Measurements from ENCODE around the gene PIAS2. TPM values are rescaled to one million over a fixed set of nuclear protein-coding genes. Genes with fewer than 3 reads are reported as not detected.

PIAS2 gene
- polyA plus RNA-seq, 2 donors, result 2.3 to 3.8 TPM

- WGBS, 2 donors, result 98 to 99% methylated on average over 3 of the region's 3 CpGs
- Histone ChIP-seq H3K27me3 (ENCODE audit: control insufficient read depth in 1 of 2, insufficient read depth in 2 of 2, low read length in 2 of 2) (no peaks in the 10 kb centered on the region), H3K36me3 (ENCODE audit: control insufficient read depth in 2 of 2, insufficient read depth in 2 of 2, low read length in 1 of 2) (no peaks in the 10 kb centered on the region), H3K27ac (ENCODE audit: low read depth in 2 of 2, low read length in 1 of 2) (no peak overlapping the region), H3K9me3 (ENCODE audit: control insufficient read depth in 2 of 2, insufficient read depth in 1 of 2, low read depth in 1 of 2, low read length in 1 of 2) (no peaks in the 10 kb centered on the region), H3K4me1 (ENCODE audit: control insufficient read depth in 2 of 2, insufficient read depth in 2 of 2, low read length in 1 of 2) (no peaks in the 10 kb centered on the region), H3K4me3 (ENCODE audit: low read depth in 1 of 2, low read length in 2 of 2) (no peak overlapping the region)
These were observed 13.9 kb downstream of the PIAS2 start for GRCh38 chr18:46903406-46903805.

- H3K36me3 ChIP-seq (ENCODE audit: control insufficient read depth in 2 of 2, insufficient read depth in 2 of 2, low read length in 1 of 2), result no peaks in the 10 kb centered on the region
- 46 to 65% methylated on average over 2 of the region's 2 CpGs for WGBS, 2 donors
These were observed 17.9 kb downstream of the PIAS2 start for GRCh38 chr18:46899274-46899948.

GRCh38 chr18:46894124-46894523, 23.2 kb downstream of the PIAS2 start:
- 97 to 100% methylated on average over 2 of the region's 2 CpGs for WGBS, 2 donors
- no peaks in the 10 kb centered on the region for H3K27me3 ChIP-seq (ENCODE audit: control insufficient read depth in 1 of 2, insufficient read depth in 2 of 2, low read length in 2 of 2)
- H3K4me3 ChIP-seq (ENCODE audit: low read depth in 1 of 2, low read length in 2 of 2), result no peak overlapping the region
- no peaks in the 10 kb centered on the region for H3K4me1 ChIP-seq (ENCODE audit: control insufficient read depth in 2 of 2, insufficient read depth in 2 of 2, low read length in 1 of 2)
- H3K36me3 ChIP-seq (ENCODE audit: control insufficient read depth in 2 of 2, insufficient read depth in 2 of 2, low read length in 1 of 2), result no peaks in the 10 kb centered on the region
- no peaks in the 10 kb centered on the region for H3K9me3 ChIP-seq (ENCODE audit: control insufficient read depth in 2 of 2, insufficient read depth in 1 of 2, low read depth in 1 of 2, low read length in 1 of 2)
- H3K27ac ChIP-seq (ENCODE audit: low read depth in 2 of 2, low read length in 1 of 2), result no peak overlapping the region

More at GRCh38 chr18:46899274-46899948, 17.9 kb downstream of the PIAS2 start:
- Histone ChIP-seq H3K27ac (ENCODE audit: low read depth in 2 of 2, low read length in 1 of 2) (no peak overlapping the region), H3K4me1 (ENCODE audit: control insufficient read depth in 2 of 2, insufficient read depth in 2 of 2, low read length in 1 of 2) (no peaks in the 10 kb centered on the region), H3K9me3 (ENCODE audit: control insufficient read depth in 2 of 2, insufficient read depth in 1 of 2, low read depth in 1 of 2, low read length in 1 of 2) (no peaks in the 10 kb centered on the region), H3K27me3 (ENCODE audit: control insufficient read depth in 1 of 2, insufficient read depth in 2 of 2, low read length in 2 of 2) (no peaks in the 10 kb centered on the region), H3K4me3 (ENCODE audit: low read depth in 1 of 2, low read length in 2 of 2) (no peak overlapping the region)

GRCh38 chr18:46893360-46893759, 23.9 kb downstream of the PIAS2 start:
- Histone ChIP-seq H3K4me1 (ENCODE audit: control insufficient read depth in 2 of 2, insufficient read depth in 2 of 2, low read length in 1 of 2) (no peaks in the 10 kb centered on the region), H3K4me3 (ENCODE audit: low read depth in 1 of 2, low read length in 2 of 2) (no peak overlapping the region), H3K27me3 (ENCODE audit: control insufficient read depth in 1 of 2, insufficient read depth in 2 of 2, low read length in 2 of 2) (no peaks in the 10 kb centered on the region), H3K36me3 (ENCODE audit: control insufficient read depth in 2 of 2, insufficient read depth in 2 of 2, low read length in 1 of 2) (peaks cover 2 to 4% of the 10 kb centered on the region in 2 donors), H3K9me3 (ENCODE audit: control insufficient read depth in 2 of 2, insufficient read depth in 1 of 2, low read depth in 1 of 2, low read length in 1 of 2) (peaks cover 0 to 4% of the 10 kb centered on the region in 2 donors), H3K27ac (ENCODE audit: low read depth in 2 of 2, low read length in 1 of 2) (no peak overlapping the region)
- WGBS, 2 donors, result 88 to 96% methylated on average over 1 of the region's 1 CpG

- 91 to 96% methylated on average over 1 of the region's 1 CpG for WGBS, 2 donors
- H3K36me3 ChIP-seq (ENCODE audit: control insufficient read depth in 2 of 2, insufficient read depth in 2 of 2, low read length in 1 of 2), result peaks cover 3 to 5% of the 10 kb centered on the region in 2 donors
- no peaks in the 10 kb centered on the region for H3K27me3 ChIP-seq (ENCODE audit: control insufficient read depth in 1 of 2, insufficient read depth in 2 of 2, low read length in 2 of 2)
- H3K27ac ChIP-seq (ENCODE audit: low read depth in 2 of 2, low read length in 1 of 2), result no peak overlapping the region
- no peak overlapping the region for H3K4me3 ChIP-seq (ENCODE audit: low read depth in 1 of 2, low read length in 2 of 2)
- H3K9me3 ChIP-seq (ENCODE audit: control insufficient read depth in 2 of 2, insufficient read depth in 1 of 2, low read depth in 1 of 2, low read length in 1 of 2), result peaks cover 0 to 4% of the 10 kb centered on the region in 2 donors
- H3K4me1 ChIP-seq (ENCODE audit: control insufficient read depth in 2 of 2, insufficient read depth in 2 of 2, low read length in 1 of 2), result no peaks in the 10 kb centered on the region
These were observed 24.5 kb downstream of the PIAS2 start for GRCh38 chr18:46892842-46893241.

GRCh38 chr18:46891742-46892214, 25.5 kb downstream of the PIAS2 start:
- no peak overlapping the region for H3K27ac ChIP-seq (ENCODE audit: low read depth in 2 of 2, low read length in 1 of 2)
- H3K4me1 ChIP-seq (ENCODE audit: control insufficient read depth in 2 of 2, insufficient read depth in 2 of 2, low read length in 1 of 2), result no peaks in the 10 kb centered on the region
- H3K36me3 ChIP-seq (ENCODE audit: control insufficient read depth in 2 of 2, insufficient read depth in 2 of 2, low read length in 1 of 2), result peaks cover 3 to 5% of the 10 kb centered on the region in 2 donors
- peaks cover 0 to 4% of the 10 kb centered on the region in 2 donors for H3K9me3 ChIP-seq (ENCODE audit: control insufficient read depth in 2 of 2, insufficient read depth in 1 of 2, low read depth in 1 of 2, low read length in 1 of 2)
- no peak overlapping the region for H3K4me3 ChIP-seq (ENCODE audit: low read depth in 1 of 2, low read length in 2 of 2)
- no peaks in the 10 kb centered on the region for H3K27me3 ChIP-seq (ENCODE audit: control insufficient read depth in 1 of 2, insufficient read depth in 2 of 2, low read length in 2 of 2)
- 79 to 90% methylated on average over 3 of the region's 3 CpGs for WGBS, 2 donors

- no peaks in the 10 kb centered on the region for H3K27me3 ChIP-seq (ENCODE audit: control insufficient read depth in 1 of 2, insufficient read depth in 2 of 2, low read length in 2 of 2)
- 96 to 100% methylated on average over 1 of the region's 1 CpG for WGBS, 2 donors
These were observed 28.3 kb downstream of the PIAS2 start for GRCh38 chr18:46888965-46889364.

GRCh38 chr18:46886893-46887292, 30.4 kb downstream of the PIAS2 start:
- 62 to 65% methylated on average over 2 of the region's 2 CpGs for WGBS, 2 donors
- Histone ChIP-seq H3K36me3 (ENCODE audit: control insufficient read depth in 2 of 2, insufficient read depth in 2 of 2, low read length in 1 of 2) (peaks cover 3 to 5% of the 10 kb centered on the region in 2 donors), H3K4me1 (ENCODE audit: control insufficient read depth in 2 of 2, insufficient read depth in 2 of 2, low read length in 1 of 2) (no peaks in the 10 kb centered on the region), H3K27ac (ENCODE audit: low read depth in 2 of 2, low read length in 1 of 2) (no peak overlapping the region), H3K9me3 (ENCODE audit: control insufficient read depth in 2 of 2, insufficient read depth in 1 of 2, low read depth in 1 of 2, low read length in 1 of 2) (peaks cover 0 to 4% of the 10 kb centered on the region in 2 donors), H3K4me3 (ENCODE audit: low read depth in 1 of 2, low read length in 2 of 2) (no peak overlapping the region), H3K27me3 (ENCODE audit: control insufficient read depth in 1 of 2, insufficient read depth in 2 of 2, low read length in 2 of 2) (no peaks in the 10 kb centered on the region)

More at GRCh38 chr18:46888965-46889364, 28.3 kb downstream of the PIAS2 start:
- peaks cover 3 to 5% of the 10 kb centered on the region in 2 donors for H3K36me3 ChIP-seq (ENCODE audit: control insufficient read depth in 2 of 2, insufficient read depth in 2 of 2, low read length in 1 of 2)
- H3K9me3 ChIP-seq (ENCODE audit: control insufficient read depth in 2 of 2, insufficient read depth in 1 of 2, low read depth in 1 of 2, low read length in 1 of 2), result peaks cover 0 to 4% of the 10 kb centered on the region in 2 donors
- no peaks in the 10 kb centered on the region for H3K4me1 ChIP-seq (ENCODE audit: control insufficient read depth in 2 of 2, insufficient read depth in 2 of 2, low read length in 1 of 2)
- no peak overlapping the region for H3K27ac ChIP-seq (ENCODE audit: low read depth in 2 of 2, low read length in 1 of 2)
- no peak overlapping the region for H3K4me3 ChIP-seq (ENCODE audit: low read depth in 1 of 2, low read length in 2 of 2)

- no peak overlapping the region for H3K27ac ChIP-seq (ENCODE audit: low read depth in 2 of 2, low read length in 1 of 2)
- no peaks in the 10 kb centered on the region for H3K9me3 ChIP-seq (ENCODE audit: control insufficient read depth in 2 of 2, insufficient read depth in 1 of 2, low read depth in 1 of 2, low read length in 1 of 2)
- no peaks in the 10 kb centered on the region for H3K36me3 ChIP-seq (ENCODE audit: control insufficient read depth in 2 of 2, insufficient read depth in 2 of 2, low read length in 1 of 2)
- H3K4me1 ChIP-seq (ENCODE audit: control insufficient read depth in 2 of 2, insufficient read depth in 2 of 2, low read length in 1 of 2), result no peaks in the 10 kb centered on the region
- WGBS, 2 donors, result 95 to 98% methylated on average over 4 of the region's 4 CpGs
- no peaks in the 10 kb centered on the region for H3K27me3 ChIP-seq (ENCODE audit: control insufficient read depth in 1 of 2, insufficient read depth in 2 of 2, low read length in 2 of 2)
- no peak overlapping the region for H3K4me3 ChIP-seq (ENCODE audit: low read depth in 1 of 2, low read length in 2 of 2)
These were observed 34.1 kb downstream of the PIAS2 start for GRCh38 chr18:46883180-46883579.
